Suppressor macrophage (primary cell): ENCODE data around the gene BAIAP2L2.

Experiments
- DNase-seq, 4 experiments: peaks; one replicate each; pipeline ENCODE4 v3.0.0-alpha.2; 2020 to 2022

Gene BAIAP2L2

GRCh38 chr22:38107692-38108515 is 2.6 kb downstream of the BAIAP2L2 start:
- no peak for DNase-seq

GRCh38 chr22:38106814-38107578 is 3.5 kb downstream of the BAIAP2L2 start:
- DNase-seq: no peak

GRCh38 chr22:38104084-38104483 is 6.4 kb downstream of the BAIAP2L2 start:
- peak; percentile 35 to 55 (median 48) for DNase-seq

GRCh38 chr22:38103641-38104040 is 6.8 kb downstream of the BAIAP2L2 start:
- DNase-seq: no peak

GRCh38 chr22:38098410-38099249 is 11.9 kb downstream of the BAIAP2L2 start:
- DNase-seq: no peak

- no peak for DNase-seq
Measured at GRCh38 chr22:38097557-38098409, 12.7 kb downstream of the BAIAP2L2 start.

GRCh38 chr22:38097058-38097457 is 13.4 kb downstream of the BAIAP2L2 start:
- DNase-seq: no peak

- no peak for DNase-seq
Measured at GRCh38 chr22:38089474-38089851, 21.0 kb downstream of the BAIAP2L2 start.

GRCh38 chr22:38088629-38089473 is 21.6 kb downstream of the BAIAP2L2 start:
- no peak for DNase-seq

GRCh38 chr22:38087855-38088254 is 22.6 kb downstream of the BAIAP2L2 start:
- DNase-seq: no peak

- no peak for DNase-seq
Measured at GRCh38 chr22:38086942-38087341, 23.5 kb downstream of the BAIAP2L2 start.

- no peak for DNase-seq
Measured at GRCh38 chr22:38086001-38086845, 24.3 kb downstream of the BAIAP2L2 start.

GRCh38 chr22:38085501-38085900 is 25.0 kb downstream of the BAIAP2L2 start:
- no peak for DNase-seq

- DNase-seq: no peak
Measured at GRCh38 chr22:38085056-38085455, 25.4 kb downstream of the BAIAP2L2 start.

GRCh38 chr22:38083931-38084631 is 26.4 kb downstream of the BAIAP2L2 start, which contains the start of gene SLC16A8:
TSS of gene SLC16A8 (minus strand) at chr22:38084184. CDS start at chr22:38082873, 1,311 bp downstream.
- DNase-seq: no peak

- no peak for DNase-seq
Measured at GRCh38 chr22:38082986-38083710, 27.3 kb downstream of the BAIAP2L2 start.

GRCh38 chr22:38081941-38082828 is 28.3 kb downstream of the BAIAP2L2 start:
- peak; percentile 21 to 63 (median 49) for DNase-seq

- DNase-seq: no peak
Measured at GRCh38 chr22:38081636-38081940, 28.9 kb downstream of the BAIAP2L2 start.
